ENCODE measurements around the gene MCIDAS. TPM values are rescaled to one million over a fixed set of nuclear protein-coding genes. Genes with fewer than 3 reads are reported as not detected.

The MCIDAS gene
- 7.1 TPM in 1 of 2 replicates, not detected in the other for total RNA-seq (2014; rRNA removed; shearing (Covaris generic); ENCODE audit: low replicate concordance)

- Histone ChIP-seq H3K9me3 (no peaks in the 10 kb centered on the region), H3K4me3 (peak within 1 kb of the TSS; percentile 71), H3K27me3 (no peaks in the 10 kb centered on the region), H3K36me3 (no peaks in the 10 kb centered on the region)
- peak; percentile 81 for DNase-seq
Observed at GRCh38 chr5:55226934-55227663, at the start of gene MCIDAS. TSS of gene MCIDAS (minus strand) at chr5:55227315. CDS start at chr5:55227138, 177 bp downstream.

GRCh38 chr5:55276771-55277170 lies 49.7 kb upstream of the MCIDAS start:
- Histone ChIP-seq H3K4me3 (no peak overlapping the region), H3K36me3 (peaks cover 76% of the 10 kb centered on the region), H3K27me3 (no peaks in the 10 kb centered on the region), H3K9me3 (no peaks in the 10 kb centered on the region)
- no peak for DNase-seq

GRCh38 chr5:55258339-55258738 lies 31.2 kb upstream of the MCIDAS start:
- DNase-seq, result no peak
- no peak overlapping the region for H3K4me3 ChIP-seq
- no peaks in the 10 kb centered on the region for H3K27me3 ChIP-seq
- no peaks in the 10 kb centered on the region for H3K9me3 ChIP-seq
- H3K36me3 ChIP-seq, result peaks cover 70% of the 10 kb centered on the region

GRCh38 chr5:55254802-55255201 lies 27.7 kb upstream of the MCIDAS start:
- H3K27me3 ChIP-seq, result no peaks in the 10 kb centered on the region
- H3K4me3 ChIP-seq, result no peak overlapping the region
- no peak for DNase-seq
- H3K36me3 ChIP-seq, result peaks cover 45% of the 10 kb centered on the region
- H3K9me3 ChIP-seq, result no peaks in the 10 kb centered on the region

- no peak for DNase-seq
- H3K36me3 ChIP-seq, result peaks cover 4% of the 10 kb centered on the region; the same call in 1 of the 2 replicates
- no peaks in the 10 kb centered on the region for H3K27me3 ChIP-seq
- no peak overlapping the region for H3K4me3 ChIP-seq
- peaks cover 5% of the 10 kb centered on the region for H3K9me3 ChIP-seq
Observed at GRCh38 chr5:55250064-55250463, 22.9 kb upstream of the MCIDAS start.

- Histone ChIP-seq H3K4me3 (no peak overlapping the region), H3K36me3 (no peaks in the 10 kb centered on the region), H3K9me3 (no peaks in the 10 kb centered on the region), H3K27me3 (no peaks in the 10 kb centered on the region)
- DNase-seq, result no peak
Observed at GRCh38 chr5:55241746-55242145, 14.6 kb upstream of the MCIDAS start.

GRCh38 chr5:55236800-55237199 lies 9.7 kb upstream of the MCIDAS start:
- DNase-seq, result no peak
- H3K27me3 ChIP-seq, result no peaks in the 10 kb centered on the region
- H3K4me3 ChIP-seq, result no peak overlapping the region
- H3K9me3 ChIP-seq, result no peaks in the 10 kb centered on the region
- no peaks in the 10 kb centered on the region for H3K36me3 ChIP-seq

- peak; percentile 47 for DNase-seq
Observed at GRCh38 chr5:55234121-55234700, 7.1 kb upstream of the MCIDAS start.

GRCh38 chr5:55232985-55233928 lies 6.1 kb upstream of the MCIDAS start, which contains the start of gene CCNO:
TSS of gene CCNO (minus strand) at chr5:55233608. CDS start at chr5:55233523, 85 bp downstream.
- Histone ChIP-seq H3K27me3 (no peaks in the 10 kb centered on the region), H3K9me3 (no peaks in the 10 kb centered on the region), H3K4me3 (peak within 1 kb of the TSS; percentile 62), H3K36me3 (no peaks in the 10 kb centered on the region)
- DNase-seq, result peak; percentile 89

More at GRCh38 chr5:55234121-55234700, 7.1 kb upstream of the MCIDAS start:
- H3K4me3 ChIP-seq, result peak overlapping the region; percentile 62
- H3K9me3 ChIP-seq, result no peaks in the 10 kb centered on the region
- no peaks in the 10 kb centered on the region for H3K36me3 ChIP-seq
- no peaks in the 10 kb centered on the region for H3K27me3 ChIP-seq

- H3K27me3 ChIP-seq, result no peaks in the 10 kb centered on the region
- no peaks in the 10 kb centered on the region for H3K36me3 ChIP-seq
- no peaks in the 10 kb centered on the region for H3K9me3 ChIP-seq
- peak; percentile 33 for DNase-seq
- H3K4me3 ChIP-seq, result peak overlapping the region; percentile 62
Observed at GRCh38 chr5:55232271-55232984, 5.3 kb upstream of the MCIDAS start.

GRCh38 chr5:55231919-55232270 lies 4.8 kb upstream of the MCIDAS start:
- Histone ChIP-seq H3K36me3 (no peaks in the 10 kb centered on the region), H3K27me3 (no peaks in the 10 kb centered on the region), H3K4me3 (peak overlapping the region; percentile 62), H3K9me3 (no peaks in the 10 kb centered on the region)
- no peak for DNase-seq

- DNase-seq, result no peak
- Histone ChIP-seq H3K9me3 (no peaks in the 10 kb centered on the region), H3K36me3 (no peaks in the 10 kb centered on the region), H3K4me3 (no peak overlapping the region), H3K27me3 (no peaks in the 10 kb centered on the region)
Observed at GRCh38 chr5:55231029-55231918, 4.2 kb upstream of the MCIDAS start.

GRCh38 chr5:55230086-55230629 lies 3.0 kb upstream of the MCIDAS start:
- Histone ChIP-seq H3K9me3 (no peaks in the 10 kb centered on the region), H3K27me3 (no peaks in the 10 kb centered on the region), H3K4me3 (no peak overlapping the region), H3K36me3 (no peaks in the 10 kb centered on the region)
- no peak for DNase-seq

GRCh38 chr5:55227664-55228430 lies 732 bp upstream of the MCIDAS start:
- H3K36me3 ChIP-seq, result no peaks in the 10 kb centered on the region
- no peak for DNase-seq

More at GRCh38 chr5:55227664-55228430, 732 bp upstream of the MCIDAS start:
- Histone ChIP-seq H3K4me3 (peak overlapping the region; percentile 71), H3K27me3 (no peaks in the 10 kb centered on the region), H3K9me3 (no peaks in the 10 kb centered on the region)

Data from MG63 (cell line).